Measurements from ENCODE around the gene RBM15.

RBM15 gene

DNA sequence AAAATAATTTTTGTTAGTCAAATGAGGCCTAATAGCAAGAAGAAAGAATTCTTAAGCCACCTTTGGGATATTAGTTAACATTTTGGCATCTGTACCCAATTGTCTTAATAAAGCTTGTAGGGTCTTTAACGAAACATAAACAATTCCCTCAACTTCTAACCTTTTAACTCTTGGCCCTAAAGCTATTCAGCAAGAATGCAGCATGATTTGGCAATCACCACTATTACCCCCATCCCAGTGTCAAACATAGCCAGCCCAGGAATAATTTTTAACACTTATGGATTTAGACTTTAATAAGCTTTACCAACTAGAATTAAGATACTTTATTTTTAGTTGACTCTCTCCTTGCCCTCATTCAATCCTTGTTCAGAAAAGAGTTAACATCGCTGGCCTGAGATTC is 54.1 kb downstream of the RBM15 start:
- TF ChIP-seq, protein P1, sequence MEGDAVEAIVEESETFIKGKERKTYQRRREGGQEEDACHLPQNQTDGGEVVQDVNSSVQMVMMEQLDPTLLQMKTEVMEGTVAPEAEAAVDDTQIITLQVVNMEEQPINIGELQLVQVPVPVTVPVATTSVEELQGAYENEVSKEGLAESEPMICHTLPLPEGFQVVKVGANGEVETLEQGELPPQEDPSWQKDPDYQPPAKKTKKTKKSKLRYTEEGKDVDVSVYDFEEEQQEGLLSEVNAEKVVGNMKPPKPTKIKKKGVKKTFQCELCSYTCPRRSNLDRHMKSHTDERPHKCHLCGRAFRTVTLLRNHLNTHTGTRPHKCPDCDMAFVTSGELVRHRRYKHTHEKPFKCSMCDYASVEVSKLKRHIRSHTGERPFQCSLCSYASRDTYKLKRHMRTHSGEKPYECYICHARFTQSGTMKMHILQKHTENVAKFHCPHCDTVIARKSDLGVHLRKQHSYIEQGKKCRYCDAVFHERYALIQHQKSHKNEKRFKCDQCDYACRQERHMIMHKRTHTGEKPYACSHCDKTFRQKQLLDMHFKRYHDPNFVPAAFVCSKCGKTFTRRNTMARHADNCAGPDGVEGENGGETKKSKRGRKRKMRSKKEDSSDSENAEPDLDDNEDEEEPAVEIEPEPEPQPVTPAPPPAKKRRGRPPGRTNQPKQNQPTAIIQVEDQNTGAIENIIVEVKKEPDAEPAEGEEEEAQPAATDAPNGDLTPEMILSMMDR (IDR thresholded peaks at IDR 0.05; ENCODE audit: low read depth, low read length), result no peak
- Histone ChIP-seq H3K27me3 (no peaks in the 10 kb centered on the region), H3K9me3 (no peaks in the 10 kb centered on the region), H3K36me3 (peaks cover 4% of the 10 kb centered on the region; the same call in 1 of the 2 replicates), H3K4me1 (no peaks in the 10 kb centered on the region), H3K4me3 (ENCODE audit: low read depth, low read length) (no peak overlapping the region)
- no peak for DNase-seq

DNA sequence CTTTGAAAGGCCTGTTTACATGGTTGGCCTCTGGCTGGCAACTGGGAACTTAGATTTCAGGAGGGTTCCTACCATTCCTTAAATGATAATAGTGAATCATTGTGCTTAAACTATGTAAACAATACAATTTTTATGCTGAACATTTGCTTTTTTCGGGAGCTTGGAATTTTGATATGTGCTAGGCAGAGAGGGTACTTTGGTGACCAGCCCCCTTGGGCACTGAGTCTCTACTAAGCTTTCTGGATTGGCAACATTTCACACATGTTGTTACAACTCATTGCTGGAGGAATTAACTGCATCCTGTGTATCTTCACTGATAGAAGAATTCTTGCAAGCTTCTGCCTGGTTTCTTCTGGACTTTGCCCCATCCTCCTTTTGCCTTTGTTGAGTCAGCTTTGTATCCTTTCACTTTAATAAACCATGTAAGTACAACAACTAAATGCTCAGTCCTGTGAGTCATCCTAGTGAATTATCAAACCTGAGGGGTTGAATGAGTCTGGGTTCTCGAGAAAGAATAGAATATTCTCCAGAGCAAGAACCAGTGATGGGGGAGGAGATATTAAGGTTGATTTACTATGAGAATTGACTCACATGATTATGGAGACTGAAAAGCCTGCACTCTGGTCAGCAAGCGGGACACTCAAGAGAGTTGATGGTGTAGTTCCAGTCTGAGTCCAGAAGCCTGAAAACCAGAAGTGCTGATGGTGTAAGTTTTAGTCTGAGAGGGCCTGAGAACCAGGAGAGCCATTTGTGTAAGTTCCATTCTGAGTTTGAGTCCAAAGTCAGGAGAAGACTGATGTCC is 54.7 kb downstream of the RBM15 start:
- Histone ChIP-seq H3K36me3 (peaks cover 4% of the 10 kb centered on the region; the same call in 1 of the 2 replicates), H3K27me3 (no peaks in the 10 kb centered on the region), H3K9me3 (no peaks in the 10 kb centered on the region), H3K4me1 (no peaks in the 10 kb centered on the region), H3K4me3 (ENCODE audit: low read depth, low read length) (no peak overlapping the region)
- DNase-seq, result no peak
- TF ChIP-seq, protein P1 (IDR thresholded peaks at IDR 0.05; ENCODE audit: low read depth, low read length), result no peak

DNA sequence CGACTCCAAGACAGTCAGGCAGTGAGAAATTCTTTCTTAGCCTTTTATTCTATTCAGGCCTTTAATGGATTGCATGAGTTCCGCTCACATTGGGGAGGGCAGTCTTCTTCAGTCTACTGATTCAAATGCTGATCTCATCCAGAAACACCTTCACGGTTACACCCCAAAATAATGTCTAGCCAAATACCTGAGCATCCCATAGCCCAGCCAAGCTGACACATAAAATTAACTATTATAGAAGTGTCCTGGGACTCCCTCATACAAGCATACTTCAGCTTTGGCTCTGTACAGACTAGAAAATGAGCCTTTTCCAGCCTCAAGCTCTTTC is 55.3 kb downstream of the RBM15 start:
- DNase-seq, result no peak
- Histone ChIP-seq H3K9me3 (no peaks in the 10 kb centered on the region), H3K4me3 (ENCODE audit: low read depth, low read length) (no peak overlapping the region), H3K27me3 (no peaks in the 10 kb centered on the region), H3K36me3 (peaks cover 4% of the 10 kb centered on the region; the same call in 1 of the 2 replicates), H3K4me1 (no peaks in the 10 kb centered on the region)
- TF ChIP-seq, protein P1 (IDR thresholded peaks at IDR 0.05; ENCODE audit: low read depth, low read length), result no peak
